ENCODE results near the gene ZMYM2.

GRCh38 chr13:20093951-20094350, 135.4 kb downstream of the ZMYM2 start:
- TF ChIP-seq, protein P1, sequence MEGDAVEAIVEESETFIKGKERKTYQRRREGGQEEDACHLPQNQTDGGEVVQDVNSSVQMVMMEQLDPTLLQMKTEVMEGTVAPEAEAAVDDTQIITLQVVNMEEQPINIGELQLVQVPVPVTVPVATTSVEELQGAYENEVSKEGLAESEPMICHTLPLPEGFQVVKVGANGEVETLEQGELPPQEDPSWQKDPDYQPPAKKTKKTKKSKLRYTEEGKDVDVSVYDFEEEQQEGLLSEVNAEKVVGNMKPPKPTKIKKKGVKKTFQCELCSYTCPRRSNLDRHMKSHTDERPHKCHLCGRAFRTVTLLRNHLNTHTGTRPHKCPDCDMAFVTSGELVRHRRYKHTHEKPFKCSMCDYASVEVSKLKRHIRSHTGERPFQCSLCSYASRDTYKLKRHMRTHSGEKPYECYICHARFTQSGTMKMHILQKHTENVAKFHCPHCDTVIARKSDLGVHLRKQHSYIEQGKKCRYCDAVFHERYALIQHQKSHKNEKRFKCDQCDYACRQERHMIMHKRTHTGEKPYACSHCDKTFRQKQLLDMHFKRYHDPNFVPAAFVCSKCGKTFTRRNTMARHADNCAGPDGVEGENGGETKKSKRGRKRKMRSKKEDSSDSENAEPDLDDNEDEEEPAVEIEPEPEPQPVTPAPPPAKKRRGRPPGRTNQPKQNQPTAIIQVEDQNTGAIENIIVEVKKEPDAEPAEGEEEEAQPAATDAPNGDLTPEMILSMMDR (IDR thresholded peaks at IDR 0.05; ENCODE audit: low read length): no peak
- TF ChIP-seq EZH2 (IDR thresholded peaks at IDR 0.05; ENCODE audit: borderline replicate concordance, low read length): no peak

Data from OCI-LY1 (cell line).